ENCODE data around the gene PRKG1.
"Not testable (repeated sequence)": the region's sequence is repeated elsewhere in the genome, so short reads cannot be mapped to it uniquely, and the experiment has no call there.

Gene PRKG1

DNA sequence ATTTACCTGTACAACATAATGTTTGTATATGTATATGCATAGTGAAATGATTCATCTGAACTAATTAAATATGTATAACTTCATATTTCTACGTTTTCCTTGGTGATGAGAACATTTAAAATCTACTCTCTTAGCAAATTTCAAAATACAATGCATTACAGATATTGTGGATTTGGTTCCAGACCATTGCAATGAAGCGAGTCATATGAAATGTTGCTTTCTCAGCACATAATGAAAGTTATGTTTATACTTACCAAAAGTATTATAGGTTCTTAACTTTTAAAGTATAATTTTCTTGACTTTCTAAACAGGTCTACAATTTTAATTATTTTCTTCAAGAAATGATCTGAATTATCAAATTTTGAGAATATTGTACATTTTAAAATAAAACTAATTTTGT lies 435.9 kb downstream of the PRKG1 start:
- no peak for DNase-seq (ENCODE audit: low spot score)

DNA sequence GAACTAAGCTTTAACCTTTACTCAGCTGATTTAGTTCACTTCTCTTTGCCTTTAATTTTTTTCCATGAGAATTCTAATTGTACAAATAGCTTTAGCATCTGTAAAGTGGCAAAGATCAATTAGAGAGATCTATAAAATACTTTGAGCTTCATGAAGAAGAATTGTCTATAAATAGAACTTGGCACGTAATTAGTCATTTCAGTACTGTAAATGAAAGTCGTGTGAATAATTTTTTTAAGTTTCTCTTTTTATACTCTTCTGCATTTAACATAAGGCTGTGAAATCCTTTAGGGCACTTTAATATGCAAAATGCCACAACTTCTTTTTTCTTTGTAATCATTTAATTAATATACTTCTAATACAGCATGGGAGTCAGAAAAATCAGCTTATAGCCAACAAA lies 447.3 kb downstream of the PRKG1 start:
- DNase-seq (ENCODE audit: low spot score) = no peak

DNA sequence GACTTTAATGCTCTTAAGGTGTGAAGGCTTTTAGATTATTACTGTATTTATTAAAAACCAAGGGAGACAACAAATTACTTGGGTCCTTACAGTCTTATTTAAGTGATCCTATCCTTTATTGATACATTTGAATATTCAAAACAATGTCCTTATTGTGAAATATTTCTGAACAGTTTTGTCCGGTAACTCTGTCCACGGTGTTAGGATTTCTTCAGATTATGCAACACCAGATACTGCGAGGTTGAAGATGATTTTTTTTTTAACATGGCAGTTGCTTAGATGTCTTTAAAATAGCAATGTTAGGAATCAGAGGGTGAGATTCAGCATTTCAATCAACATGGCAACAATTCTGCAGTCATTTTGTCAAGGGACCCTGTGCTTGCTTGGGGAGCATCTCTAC lies 448.6 kb downstream of the PRKG1 start:
- DNase-seq (ENCODE audit: low spot score) = no peak

DNA sequence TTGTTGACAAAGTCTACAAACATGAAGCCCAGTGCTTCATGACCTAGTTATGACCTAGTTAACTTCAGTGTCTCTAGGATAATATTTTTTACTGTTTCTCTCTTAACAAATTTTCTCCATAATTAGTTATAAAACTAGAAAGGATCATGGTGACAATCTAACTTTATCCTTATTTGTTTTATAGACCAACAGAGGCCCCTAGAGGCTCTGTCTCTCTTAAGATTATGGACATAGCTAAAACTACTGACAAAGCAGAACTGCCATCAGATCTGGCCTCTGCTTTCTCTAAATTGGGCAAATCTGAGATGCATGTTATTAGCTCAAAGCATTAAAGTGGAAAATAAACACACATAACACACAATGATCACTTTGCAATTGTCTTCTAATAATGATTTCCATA lies 449.2 kb downstream of the PRKG1 start:
- no peak for DNase-seq (ENCODE audit: low spot score)

DNA sequence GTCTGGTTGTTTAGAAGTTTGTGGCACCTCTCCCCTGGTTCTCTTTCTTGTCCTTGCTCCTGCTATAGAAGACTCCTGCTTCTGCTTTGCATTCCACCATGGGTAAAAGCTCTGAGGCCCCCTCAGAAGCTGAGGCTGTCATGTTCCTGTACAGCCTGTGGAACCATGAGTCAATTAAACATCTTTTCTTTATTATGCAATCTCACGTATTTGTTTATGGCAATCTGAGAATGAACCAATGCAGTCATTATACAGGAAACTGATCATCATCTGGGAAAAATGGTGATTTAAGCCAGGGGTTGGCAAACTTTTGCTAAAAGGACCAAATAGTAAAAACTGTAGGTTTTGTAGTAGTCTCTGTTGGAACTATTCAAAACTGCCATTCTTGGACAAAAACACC lies 449.8 kb downstream of the PRKG1 start:
- DNase-seq (ENCODE audit: low spot score) = no peak

DNA sequence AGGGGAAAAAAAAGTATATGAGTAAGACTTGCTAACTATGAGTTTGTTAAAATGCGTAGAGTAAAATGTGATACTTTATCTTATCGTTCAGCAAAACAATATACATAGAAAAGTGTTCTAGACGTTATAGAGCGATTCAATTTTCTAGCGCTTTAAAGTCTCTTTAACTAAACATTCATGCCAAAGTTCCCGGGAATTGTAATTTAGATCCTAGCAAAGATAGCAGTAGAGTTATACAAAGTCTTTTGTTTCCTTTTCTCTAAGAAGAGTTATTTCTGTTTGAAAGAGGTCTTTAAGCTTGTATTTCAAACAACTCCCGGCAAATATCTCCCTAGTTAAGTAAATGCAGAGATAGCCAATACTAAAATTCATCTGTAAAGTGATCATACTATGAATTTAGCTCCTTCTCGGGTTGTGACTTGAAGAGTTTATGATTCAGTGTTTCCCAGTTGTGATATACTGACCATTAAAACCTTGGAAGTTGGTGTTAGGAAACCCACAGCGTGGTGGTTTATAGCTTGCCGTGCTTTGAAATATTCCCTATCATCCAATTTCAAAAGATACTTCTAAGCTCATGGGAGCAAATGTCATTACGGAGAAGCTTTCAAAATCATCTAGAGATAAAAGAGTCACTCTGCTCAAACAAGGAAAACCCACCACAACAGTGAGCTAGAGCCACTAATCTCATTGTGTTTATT lies 453.4 kb downstream of the PRKG1 start:
- no peak for DNase-seq (ENCODE audit: low spot score)

DNA sequence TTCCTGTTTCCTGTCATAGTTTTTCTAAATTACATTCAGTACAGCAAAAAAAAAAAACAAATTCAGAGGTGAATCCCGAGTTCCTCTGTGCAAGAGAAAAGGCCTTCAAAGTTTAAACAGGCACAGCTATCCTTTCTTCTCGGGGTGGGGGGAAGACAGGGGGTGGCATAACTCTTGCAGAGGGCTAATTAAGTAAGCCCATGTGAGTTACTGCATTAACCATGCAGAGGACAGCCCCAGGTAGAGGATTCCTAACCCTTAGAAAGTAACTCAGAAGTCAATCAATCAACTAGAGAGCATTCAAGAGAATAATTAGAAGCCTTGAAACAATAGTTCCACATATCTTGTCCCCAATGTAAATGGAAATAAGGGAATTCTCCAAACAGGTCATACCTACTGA lies 454.2 kb downstream of the PRKG1 start:
- DNase-seq (ENCODE audit: low spot score) = no peak

DNA sequence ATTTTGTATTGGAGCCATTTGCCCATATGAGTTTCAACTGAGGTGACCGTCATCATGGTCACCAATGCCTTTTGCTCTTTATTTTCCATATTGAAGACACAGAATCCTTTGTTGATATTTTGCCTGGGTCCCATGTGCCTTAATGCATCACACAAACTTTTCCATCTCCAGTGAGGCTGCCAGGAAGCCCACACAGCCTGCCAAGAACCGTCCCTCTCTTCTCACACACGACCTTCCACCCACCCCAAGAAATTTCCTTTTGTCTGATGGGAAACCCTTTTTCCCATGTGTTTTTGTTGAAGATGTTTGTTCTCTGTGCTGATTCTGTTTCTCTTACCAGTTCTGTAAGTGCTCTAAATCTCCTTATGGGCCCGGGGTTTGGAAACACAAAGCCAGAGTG lies 456.3 kb downstream of the PRKG1 start:
- DNase-seq (ENCODE audit: low spot score) = no peak

DNA sequence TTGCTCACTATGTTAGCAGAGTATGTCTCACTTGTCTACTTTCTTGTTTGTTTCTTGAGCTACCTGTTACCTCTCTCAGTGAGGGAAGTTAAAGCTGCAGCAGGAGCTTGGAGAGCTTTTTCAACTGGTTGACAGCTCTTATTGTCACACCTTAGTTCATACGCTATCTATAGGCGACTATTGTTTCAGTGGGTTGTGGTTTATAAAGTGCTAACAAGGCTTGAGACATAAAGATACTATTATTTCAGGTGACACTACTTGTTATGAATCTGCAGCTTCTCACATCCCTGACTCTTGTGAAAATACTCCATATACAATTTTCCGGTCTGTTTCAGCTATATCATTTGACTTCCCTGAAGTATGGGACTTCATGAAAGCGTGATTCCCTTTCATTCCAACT lies 457.8 kb downstream of the PRKG1 start:
- no peak for DNase-seq (ENCODE audit: low spot score)

DNA sequence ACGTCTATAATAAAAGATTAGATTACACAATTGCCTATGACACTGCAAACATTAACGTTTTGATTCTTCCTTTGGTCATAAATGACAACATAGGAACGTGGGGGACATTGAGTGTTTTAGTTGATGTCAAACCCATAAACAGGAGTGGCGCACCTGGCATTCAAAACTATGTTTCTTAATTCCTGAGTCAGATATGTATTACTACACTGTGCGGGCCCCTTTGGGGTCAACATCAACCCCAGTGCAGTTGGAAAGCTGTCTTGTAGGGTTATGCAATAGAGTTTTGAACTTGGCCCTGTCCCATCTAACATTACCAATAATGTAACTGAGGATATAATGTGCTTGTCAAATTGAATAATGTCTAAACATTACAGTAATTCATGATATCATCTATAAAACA lies 468.6 kb downstream of the PRKG1 start:
- no peak for DNase-seq (ENCODE audit: low spot score)

DNA sequence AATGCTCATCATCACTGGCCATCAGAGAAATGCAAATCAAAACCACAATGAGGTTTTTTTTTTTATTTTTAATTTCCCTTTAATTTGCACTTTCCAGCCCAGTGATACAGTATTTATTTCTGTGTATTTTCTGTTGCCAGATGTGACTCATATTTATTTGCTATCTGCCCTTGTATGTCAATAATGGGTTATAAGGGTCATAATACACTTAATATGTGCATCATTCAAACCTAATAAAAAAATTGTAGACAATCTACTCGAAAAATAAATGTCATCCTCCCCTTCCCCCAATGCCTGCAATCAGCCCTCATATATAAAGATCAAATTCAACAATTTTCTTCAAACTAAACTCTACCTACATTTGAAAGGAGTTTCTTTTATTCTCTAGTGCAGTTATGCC lies 470.6 kb downstream of the PRKG1 start:
- no peak for DNase-seq (ENCODE audit: low spot score)

DNA sequence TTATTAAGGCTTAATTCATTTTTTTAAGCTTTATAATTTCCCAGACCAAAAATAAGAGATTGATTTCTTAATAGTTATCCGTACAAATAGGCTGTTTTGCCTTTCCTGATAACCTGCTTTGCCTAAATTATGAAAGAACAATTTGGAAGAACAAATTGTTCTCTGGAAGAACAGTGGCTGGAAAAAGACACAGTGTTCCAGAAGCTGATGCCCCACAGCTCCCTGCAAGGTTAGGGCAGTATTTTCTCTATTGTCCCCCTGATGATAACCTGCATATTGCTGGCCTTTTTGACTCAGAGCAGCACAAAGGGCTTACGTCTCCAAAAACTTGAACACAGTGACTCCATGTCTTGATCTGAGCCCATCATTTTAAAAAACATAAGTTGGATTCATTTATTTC lies 473.7 kb downstream of the PRKG1 start:
- DNase-seq (ENCODE audit: low spot score) = no peak

DNA sequence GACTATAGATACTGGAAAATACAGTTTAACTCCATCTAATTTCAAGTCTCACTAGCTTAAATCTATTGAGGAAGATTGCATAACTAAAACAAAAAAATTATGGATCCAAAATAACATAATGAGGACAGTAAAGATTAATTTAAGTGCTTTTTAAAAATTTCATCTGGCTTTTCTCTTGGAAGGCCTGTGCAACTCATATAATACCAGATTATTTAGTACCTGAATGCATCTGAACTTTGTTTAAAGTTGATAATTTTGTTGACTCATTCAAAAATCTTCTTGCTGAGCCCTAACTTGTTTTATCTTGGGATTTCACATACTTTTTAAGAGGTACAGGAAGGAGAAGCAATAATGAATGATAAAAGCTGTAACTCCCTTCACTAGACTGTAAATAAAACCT lies 478.6 kb downstream of the PRKG1 start:
- DNase-seq (ENCODE audit: low spot score) = no peak

DNA sequence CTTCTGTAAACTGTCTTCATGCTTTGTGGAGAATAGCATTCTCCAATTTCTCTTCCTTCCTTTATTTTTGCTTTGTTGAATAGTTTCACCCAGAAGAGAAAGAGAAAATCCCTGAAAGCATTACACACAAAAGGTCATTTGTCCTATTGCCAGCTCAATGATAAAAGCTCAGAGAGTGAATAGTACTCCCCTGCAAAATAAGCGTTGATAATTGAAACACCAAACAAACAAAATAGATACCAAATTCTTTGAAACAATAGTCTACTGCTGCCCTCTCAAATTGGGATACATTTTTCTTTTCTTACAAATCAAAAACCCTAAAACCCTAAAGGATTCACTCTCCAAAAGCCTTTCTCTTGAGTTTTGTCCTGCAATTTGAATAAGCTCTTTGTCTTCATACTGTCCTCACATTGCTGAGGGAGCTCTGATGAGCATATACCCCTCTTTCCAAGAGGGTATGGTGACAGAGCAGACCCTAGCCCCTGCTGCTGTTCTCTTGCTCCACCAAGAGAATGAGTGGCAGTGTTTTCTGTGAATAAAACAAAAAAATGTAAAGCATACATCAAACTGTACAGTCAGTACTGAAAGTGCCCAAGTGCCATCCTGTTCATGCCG lies 490.7 kb downstream of the PRKG1 start:
- no peak for DNase-seq (ENCODE audit: low spot score)

DNA sequence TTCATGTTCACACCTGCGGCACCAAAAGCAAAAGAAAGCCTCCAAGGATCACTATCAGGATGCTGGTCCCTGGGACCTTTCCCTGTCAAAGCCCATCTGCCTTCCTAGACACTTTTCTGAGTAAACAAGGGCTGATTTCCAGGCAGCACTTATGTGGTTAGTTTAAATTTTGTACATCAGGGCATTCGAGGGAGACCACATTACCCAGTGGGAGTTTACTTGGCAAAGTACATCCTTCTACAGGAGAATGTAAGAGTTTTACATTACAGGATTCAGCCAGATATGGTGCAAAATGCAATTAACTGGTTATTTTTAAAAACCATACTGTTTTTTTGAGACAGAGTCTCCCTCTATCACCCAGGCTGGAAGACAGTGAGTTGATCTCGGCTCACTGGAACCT lies 493.0 kb downstream of the PRKG1 start:
- DNase-seq (ENCODE audit: low spot score) = no peak

DNA sequence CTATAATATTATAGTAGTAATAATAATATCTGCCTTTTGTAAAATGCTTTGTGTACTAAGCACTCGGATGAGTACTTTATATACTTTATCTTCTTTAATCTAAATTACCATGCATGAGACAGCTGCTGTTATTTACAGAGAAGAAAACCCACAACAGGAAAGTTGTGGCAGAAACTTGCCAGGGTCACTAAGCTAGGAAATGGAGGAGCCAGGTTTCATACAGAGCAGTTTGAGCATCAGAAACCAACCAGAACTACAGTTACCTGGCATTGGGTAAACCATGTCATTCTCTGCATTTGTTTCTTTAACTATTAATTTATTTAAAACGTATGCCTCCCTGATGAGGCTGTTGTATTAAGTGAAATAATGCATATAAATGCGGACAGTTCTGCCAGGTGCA lies 495.2 kb downstream of the PRKG1 start:
- no peak for DNase-seq (ENCODE audit: low spot score)

DNA sequence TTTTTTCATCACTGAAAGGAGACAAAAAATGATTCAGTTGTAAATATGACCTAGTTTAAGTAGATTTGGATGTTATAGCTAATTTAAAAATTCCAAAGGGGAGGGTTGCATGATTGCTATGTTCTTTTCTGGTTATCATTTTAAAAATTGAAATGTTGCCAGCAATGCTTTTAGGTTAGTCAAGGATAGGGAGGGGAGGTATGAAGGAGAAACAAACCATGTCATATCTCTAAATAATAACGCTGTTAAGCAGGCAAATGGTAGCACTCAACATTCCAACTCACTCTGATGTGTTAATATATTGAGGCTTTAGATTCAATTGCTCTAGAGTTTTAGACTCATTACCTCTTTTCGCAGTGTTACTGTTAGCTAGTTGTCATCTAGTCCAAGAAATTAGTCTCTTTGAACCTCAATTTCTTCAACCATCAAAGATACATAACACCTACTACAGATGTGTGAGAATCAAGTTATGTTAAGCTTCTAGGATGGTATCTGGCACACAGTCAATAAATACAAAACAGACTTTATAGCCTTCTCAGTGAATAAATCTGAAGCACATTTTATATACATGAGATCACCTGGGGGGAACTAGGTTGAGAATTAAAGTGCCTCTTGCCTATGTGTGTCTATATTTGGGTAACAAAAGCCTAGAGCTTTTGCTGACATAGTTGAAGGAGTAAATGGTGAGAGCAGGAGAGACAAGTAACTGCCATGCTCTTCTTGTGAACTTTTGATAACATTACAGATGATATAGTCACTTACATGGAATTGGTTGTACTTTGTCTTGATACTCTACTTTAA lies 500.2 kb downstream of the PRKG1 start:
- DNase-seq (ENCODE audit: low spot score) = no peak

DNA sequence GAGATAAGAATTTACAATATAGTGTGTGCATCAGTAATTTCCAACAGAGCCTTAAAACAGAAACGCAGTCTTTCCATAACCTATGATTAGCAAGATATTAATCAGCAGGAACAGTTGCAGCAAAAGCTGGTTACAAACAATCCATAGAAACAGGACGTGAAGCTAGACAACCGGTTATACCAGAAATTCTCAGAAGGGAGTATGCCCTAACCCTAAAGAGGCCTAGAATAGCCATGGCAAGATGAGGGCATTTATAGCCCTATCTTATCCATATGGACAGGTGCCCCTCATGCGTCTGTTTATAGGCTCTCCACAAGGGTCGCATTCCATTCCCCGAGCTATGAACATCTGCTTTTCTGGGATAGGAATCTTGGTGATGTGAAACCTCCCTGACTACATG lies 506.9 kb downstream of the PRKG1 start:
- not testable (repeated sequence) for DNase-seq (ENCODE audit: low spot score)

DNA sequence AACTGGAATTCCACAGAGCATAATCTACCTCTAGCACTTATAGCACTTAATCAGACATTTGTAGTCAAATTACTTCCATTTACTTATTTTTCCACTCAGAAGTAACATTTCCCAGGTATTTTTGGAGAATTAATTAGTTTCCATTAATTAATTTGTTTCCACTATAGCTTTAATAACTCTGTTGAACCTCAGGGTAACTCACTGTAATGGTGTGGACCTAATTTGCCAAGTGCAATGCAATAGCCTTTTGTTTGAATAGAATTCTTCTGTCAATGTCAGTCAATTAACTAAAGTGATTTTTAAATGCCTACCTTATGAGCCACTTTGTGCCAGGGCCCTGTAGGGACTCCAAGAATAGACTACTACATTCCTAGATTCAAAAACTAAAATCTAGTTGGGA lies 509.7 kb downstream of the PRKG1 start:
- no peak for DNase-seq (ENCODE audit: low spot score)

DNA sequence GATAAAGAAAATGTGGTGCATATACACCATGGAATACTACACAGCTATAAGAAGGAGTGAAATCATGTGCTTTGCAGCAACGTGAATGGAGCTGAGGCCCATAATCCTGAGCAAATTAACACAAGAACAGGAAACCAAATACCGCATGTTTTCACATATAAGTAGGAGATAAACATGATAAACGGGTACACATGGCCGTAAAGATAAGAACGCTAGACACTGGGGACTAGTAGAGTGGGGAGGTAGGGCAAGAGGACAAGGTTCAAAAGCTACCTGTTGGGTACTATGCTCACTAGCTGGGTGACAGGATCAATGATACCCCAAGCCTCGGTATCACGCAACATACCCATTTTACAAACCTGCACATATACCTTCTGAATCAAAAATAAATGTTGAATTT lies 511.5 kb downstream of the PRKG1 start:
- DNase-seq (ENCODE audit: low spot score) = no peak

DNA sequence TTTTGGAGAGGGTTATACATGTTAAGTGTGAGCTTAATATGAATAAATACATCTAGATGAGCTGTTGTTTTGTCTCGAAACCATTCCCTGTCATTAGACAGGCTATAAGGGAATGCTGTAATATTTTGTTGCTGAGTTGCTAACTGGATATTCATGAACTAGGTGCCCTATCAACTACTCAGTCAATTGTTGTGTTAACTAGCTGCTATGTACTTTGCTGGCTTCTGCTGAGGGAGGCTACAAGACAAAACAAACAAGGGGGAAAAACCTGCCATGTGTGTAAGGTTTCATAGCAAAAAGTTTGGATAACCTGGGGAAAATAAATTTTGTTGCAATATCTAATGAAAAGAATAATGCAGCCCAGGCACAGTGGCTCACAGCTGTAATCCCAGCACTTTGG lies 514.7 kb downstream of the PRKG1 start:
- no peak for DNase-seq (ENCODE audit: low spot score)

DNA sequence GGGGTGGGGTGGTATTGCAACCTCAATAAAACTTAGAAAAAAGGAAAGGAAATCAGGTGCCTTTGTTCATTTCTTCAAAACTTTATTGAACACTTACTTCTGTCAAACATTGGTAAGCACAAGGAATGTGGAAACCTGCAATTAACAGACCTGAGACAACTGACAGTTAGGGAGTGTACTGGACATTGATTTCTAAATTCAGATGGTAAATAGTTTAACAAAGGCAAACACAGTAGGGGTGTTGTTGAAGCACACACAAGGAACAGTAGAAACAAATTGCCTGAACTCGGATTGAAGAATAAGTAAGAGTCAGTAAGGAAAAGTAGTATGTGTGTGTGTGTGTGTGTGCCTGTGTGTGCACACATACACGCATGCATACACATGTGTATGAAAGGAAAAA lies 516.5 kb downstream of the PRKG1 start:
- no peak for DNase-seq (ENCODE audit: low spot score)

DNA sequence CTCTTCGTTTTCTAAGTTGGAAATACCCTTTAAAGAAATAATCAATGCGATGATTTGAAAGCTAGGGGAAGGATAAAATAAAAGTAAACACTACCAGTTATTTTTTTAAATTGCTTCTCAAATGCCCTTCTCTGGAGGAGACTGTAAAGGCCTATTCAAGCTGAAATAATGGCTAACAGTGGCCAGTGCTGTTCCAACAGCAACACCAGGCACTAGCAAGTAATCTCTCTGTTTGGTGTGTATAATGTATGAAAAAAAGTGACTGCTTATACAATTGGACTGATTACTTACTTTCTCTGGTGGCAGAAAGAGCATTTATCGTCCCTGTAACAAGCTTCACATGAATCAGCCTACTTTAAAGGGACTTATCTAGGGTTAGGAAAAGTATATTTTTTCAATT lies 522.4 kb downstream of the PRKG1 start:
- no peak for DNase-seq (ENCODE audit: low spot score)

DNA sequence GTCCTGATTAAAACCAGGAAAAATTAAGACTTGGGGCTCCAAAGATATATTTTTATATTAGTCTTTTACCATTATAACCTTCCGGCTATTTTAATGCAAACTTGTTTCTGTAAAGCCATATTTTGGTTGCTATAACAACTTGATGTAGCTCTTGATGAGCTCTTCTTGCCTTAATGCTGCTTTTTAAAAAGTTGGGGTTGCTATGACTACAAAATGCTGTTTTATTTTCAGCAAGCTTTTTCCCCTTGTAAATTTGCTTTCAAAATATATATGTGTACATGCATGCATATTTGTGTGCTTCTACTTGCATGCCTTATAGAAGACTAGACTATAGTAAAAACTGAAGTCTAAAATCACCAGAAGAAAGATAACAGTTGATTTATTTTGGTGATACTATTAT lies 525.4 kb downstream of the PRKG1 start:
- DNase-seq (ENCODE audit: low spot score) = no peak

All from ecto neural progenitor cell (in vitro differentiated cells).